T-cell (primary cell): ENCODE data around the gene POSTN. TPM values are rescaled to one million over a fixed set of nuclear protein-coding genes. Genes with fewer than 3 reads are reported as not detected.

ENCODE experiments used
- ATAC-seq, 4 experiments: fragments of 200-7000 bp in 3 of 4; fragments of 150-1000 bp in 1 of 4; cut with Tn5 transposase; replicated peaks in 1 of 4; 1 replicate in 3 of 4; 2 replicates in 1 of 4; pipeline ENCODE4 v1.10.0; 2021; ENCODE audit warnings: moderate library complexity in 3 of 4, mild to moderate bottlenecking in 2 of 4, moderate number of reproducible peaks in 1 of 4
- CTCF ChIA-PET, 2 donors: fragments of 300-600 bp; sonication (Branson Sonifier 250); formaldehyde crosslinking; loops; one replicate each; lab custom pipeline; 2022; ENCODE audit warnings: antibody characterized with exemption in 2 of 2; lab: Charles Lee
- POLR2A ChIA-PET, 2 donors: fragments of 300-600 bp; sonication (Branson Sonifier 250); formaldehyde crosslinking; loops; one replicate each; lab custom pipeline; 2022; ENCODE audit warnings: antibody characterized with exemption in 2 of 2; lab: Charles Lee
- DNase-seq, 35 experiments: peaks; one replicate each; pipeline versions ENCODE4 v3.0.0 to v3.0.0-alpha.2; 2013 to 2023
- H3K27ac ChIP-seq: one replicate; pipeline ENCODE4 v1.5.1; 2013; ENCODE audit warnings: low read length
- H3K27me3 ChIP-seq, 2 experiments: replicated peaks in 1 of 2; 1 replicate in 1 of 2; 2 replicates in 1 of 2; pipeline versions ENCODE4 v1.6.1 to v1.7.0; 2013; ENCODE audit warnings: low read length in 1 of 2, mixed read lengths in 1 of 2; ENCODE audit not compliant: control insufficient read depth in 2 of 2, insufficient read depth in 2 of 2; ENCODE audit errors: extremely low read depth in 1 of 2
- H3K36me3 ChIP-seq, 2 donors: 1 replicate in 1 of 2; 2 replicates in 1 of 2; pipeline versions ENCODE4 v1.6.1 to v1.7.0; 2013; ENCODE audit warnings: low read length in 1 of 2; ENCODE audit not compliant: control insufficient read depth in 2 of 2, insufficient read depth in 1 of 2; ENCODE audit errors: extremely low read depth in 1 of 2
- H3K4me1 ChIP-seq, 2 experiments: 1 replicate in 1 of 2; 2 replicates in 1 of 2; pipeline versions ENCODE4 v1.6.1 to v1.7.0; 2013; ENCODE audit warnings: low read length in 2 of 2, mixed read lengths in 1 of 2; ENCODE audit not compliant: insufficient read depth in 2 of 2, control insufficient read depth in 1 of 2; ENCODE audit errors: extremely low read depth in 1 of 2
- H3K4me3 ChIP-seq, 2 donors: 1 replicate in 1 of 2; 2 replicates in 1 of 2; pipeline versions ENCODE4 v1.5.1 to v1.7.0; 2013; ENCODE audit warnings: mild to moderate bottlenecking in 2 of 2, low read length in 1 of 2, moderate library complexity in 1 of 2; ENCODE audit not compliant: control insufficient read depth in 1 of 2; ENCODE audit errors: extremely low read depth in 1 of 2
- H3K9me3 ChIP-seq: 2 replicates; pipeline ENCODE4 v1.7.0; 2013
- H3K27ac Mint-ChIP-seq, 2 donors: one replicate each; pipeline ENCODE4 v1.8.0; 2020 to 2021; ENCODE audit warnings: mild to moderate bottlenecking in 2 of 2, mixed read lengths in 2 of 2
- H3K27me3 Mint-ChIP-seq, 2 donors: one replicate each; pipeline ENCODE4 v1.8.0; 2021 to 2022; ENCODE audit warnings: mixed read lengths in 2 of 2
- H3K36me3 Mint-ChIP-seq: one replicate; pipeline ENCODE4 v1.8.0; 2021; ENCODE audit warnings: mixed read lengths
- H3K4me1 Mint-ChIP-seq, 3 donors: one replicate each; pipeline ENCODE4 v1.8.0; 2020 to 2022; ENCODE audit warnings: mixed read lengths in 3 of 3, mild to moderate bottlenecking in 1 of 3
- H3K4me3 Mint-ChIP-seq, 3 donors: one replicate each; pipeline ENCODE4 v1.8.0; 2020 to 2022; ENCODE audit warnings: mild to moderate bottlenecking in 3 of 3, mixed read lengths in 3 of 3, moderate library complexity in 3 of 3
- H3K9me3 Mint-ChIP-seq, 3 donors: one replicate each; pipeline ENCODE4 v1.8.0; 2020 to 2022; ENCODE audit warnings: mixed read lengths in 3 of 3
- WGBS: methylation state at CpG from one replicate; pipeline ENCODE4 v1.1.5; 2013; ENCODE audit warnings: missing lambda C conversion rate; ENCODE audit not compliant: insufficient coverage; 5-methylcytosine and 5-hydroxymethylcytosine counted together
- total RNA-seq, 35 experiments: library from RNA in 6 of 35; stranded (reverse) in 6 of 35; fragments of 120-200 nt in 1 of 35; gene quantifications; one replicate each; pipeline versions ENCODE4 v1.2.1 to v1.2.4 and lab custom pipeline; 2013 to 2026

The POSTN gene
- under 1 TPM in 2 of 5 donors, not detected in 3; 0.07 to 0.64 TPM for total RNA-seq
- 3.3 TPM for total RNA-seq (2013)
- 0 to 0.07 (median 0) reads per million in 29 experiments for total RNA-seq (lab: John Stamatoyannopoulos, UW)

- CTCF ChIA-PET = no interaction called here
- H3K4me1 Mint-ChIP-seq = no peaks in the 10 kb centered on the region
- WGBS = 8% methylated on average over 2 of the region's 6 CpGs
- H3K36me3 ChIP-seq = no peaks in the 10 kb centered on the region
- no peaks in the 10 kb centered on the region for H3K36me3 Mint-ChIP-seq
- ATAC-seq (no peak), DNase-seq (no peak)
- no peaks in the 10 kb centered on the region for H3K27me3 ChIP-seq
- H3K9me3 ChIP-seq = no peaks in the 10 kb centered on the region
- H3K27ac ChIP-seq = no peak within 1 kb of the TSS
- H3K27me3 Mint-ChIP-seq = no peaks in the 10 kb centered on the region
- H3K4me3 Mint-ChIP-seq = no peak within 1 kb of the TSS
- no peak within 1 kb of the TSS for H3K27ac Mint-ChIP-seq
- POLR2A ChIA-PET = no interaction called here
- peaks cover 0 to 10% (median 0%) of the 10 kb centered on the region in 3 donors for H3K9me3 Mint-ChIP-seq
- no peaks in the 10 kb centered on the region for H3K4me1 ChIP-seq
- H3K4me3 ChIP-seq = no peak within 1 kb of the TSS
Observed at GRCh38 chr13:37598597-37598996, at the start of gene POSTN. Gene POSTN, minus strand, starts transcription at chr13:37598768. Its CDS starts 42 bp downstream, at chr13:37598726.

- H3K9me3 ChIP-seq = no peaks in the 10 kb centered on the region
- no peak overlapping the region for H3K4me3 ChIP-seq
- 27% methylated on average over 3 of the region's 5 CpGs for WGBS
- CTCF ChIA-PET = no interaction called here
- H3K27ac ChIP-seq = no peak overlapping the region
- no peaks in the 10 kb centered on the region for H3K27me3 ChIP-seq
- POLR2A ChIA-PET = no interaction called here
- Mint-ChIP-seq H3K27ac (no peak overlapping the region), H3K27me3 (no peaks in the 10 kb centered on the region), H3K36me3 (no peaks in the 10 kb centered on the region), H3K4me1 (no peaks in the 10 kb centered on the region), H3K4me3 (no peak overlapping the region), H3K9me3 (peaks cover 0 to 3% (median 3%) of the 10 kb centered on the region in 3 donors)
- DNase-seq (no peak), ATAC-seq (no peak)
- no peaks in the 10 kb centered on the region for H3K4me1 ChIP-seq
- H3K36me3 ChIP-seq = no peaks in the 10 kb centered on the region
Observed at GRCh38 chr13:37647031-37647650, 48.6 kb upstream of the POSTN start.

GRCh38 chr13:37646531-37646930, 48.0 kb upstream of the POSTN start:
- Mint-ChIP-seq H3K4me3 (no peak overlapping the region), H3K9me3 (peaks cover 0 to 3% (median 3%) of the 10 kb centered on the region in 3 donors), H3K4me1 (no peaks in the 10 kb centered on the region), H3K27ac (no peak overlapping the region), H3K36me3 (no peaks in the 10 kb centered on the region), H3K27me3 (no peaks in the 10 kb centered on the region)
- ChIA-PET CTCF (no interaction called here), POLR2A (no interaction called here)
- no peaks in the 10 kb centered on the region for H3K27me3 ChIP-seq
- no peaks in the 10 kb centered on the region for H3K36me3 ChIP-seq
- no CpG with 5 or more reads among the region's 3 CpGs for WGBS
- H3K4me3 ChIP-seq = no peak overlapping the region
- no peak overlapping the region for H3K27ac ChIP-seq
- H3K9me3 ChIP-seq = no peaks in the 10 kb centered on the region
- no peaks in the 10 kb centered on the region for H3K4me1 ChIP-seq
- ATAC-seq = no peak
- DNase-seq = no peak

- no peak overlapping the region for H3K27ac ChIP-seq
- Mint-ChIP-seq H3K4me3 (no peak overlapping the region), H3K27me3 (no peaks in the 10 kb centered on the region), H3K36me3 (no peaks in the 10 kb centered on the region), H3K4me1 (no peaks in the 10 kb centered on the region), H3K9me3 (peaks cover 0 to 3% (median 3%) of the 10 kb centered on the region in 3 donors), H3K27ac (no peak overlapping the region)
- no peak overlapping the region for H3K4me3 ChIP-seq
- DNase-seq (no peak), ATAC-seq (no peak)
- 49% methylated on average over 7 of the region's 7 CpGs for WGBS
- CTCF ChIA-PET = no interaction called here
- no peaks in the 10 kb centered on the region for H3K27me3 ChIP-seq
- no peaks in the 10 kb centered on the region for H3K9me3 ChIP-seq
- H3K36me3 ChIP-seq = no peaks in the 10 kb centered on the region
- POLR2A ChIA-PET = no interaction called here
- no peaks in the 10 kb centered on the region for H3K4me1 ChIP-seq
Observed at GRCh38 chr13:37645181-37645740, 46.7 kb upstream of the POSTN start.

- H3K4me1 Mint-ChIP-seq = no peaks in the 10 kb centered on the region
- H3K9me3 ChIP-seq = no peaks in the 10 kb centered on the region
- H3K4me1 ChIP-seq = no peaks in the 10 kb centered on the region
- DNase-seq (no peak), ATAC-seq (no peak)
- H3K27me3 Mint-ChIP-seq = no peaks in the 10 kb centered on the region
- H3K36me3 Mint-ChIP-seq = no peaks in the 10 kb centered on the region
- CTCF ChIA-PET = no interaction called here
- H3K27ac Mint-ChIP-seq = no peak overlapping the region
- no peak overlapping the region for H3K4me3 Mint-ChIP-seq
- no peak overlapping the region for H3K27ac ChIP-seq
- WGBS = 100% methylated on average over 1 of the region's 2 CpGs
- no peaks in the 10 kb centered on the region for H3K27me3 ChIP-seq
- peaks cover 0 to 3% (median 3%) of the 10 kb centered on the region in 3 donors for H3K9me3 Mint-ChIP-seq
- POLR2A ChIA-PET = no interaction called here
- no peak overlapping the region for H3K4me3 ChIP-seq
- no peaks in the 10 kb centered on the region for H3K36me3 ChIP-seq
Observed at GRCh38 chr13:37641391-37641790, 42.8 kb upstream of the POSTN start.

- ChIA-PET POLR2A (no interaction called here), CTCF (no interaction called here)
- Histone ChIP-seq H3K4me1 (no peaks in the 10 kb centered on the region), H3K36me3 (no peaks in the 10 kb centered on the region), H3K27me3 (no peaks in the 10 kb centered on the region), H3K9me3 (no peaks in the 10 kb centered on the region), H3K27ac (no peak overlapping the region), H3K4me3 (no peak overlapping the region)
- Mint-ChIP-seq H3K27me3 (no peaks in the 10 kb centered on the region), H3K27ac (no peak overlapping the region), H3K9me3 (peaks cover 0 to 3% (median 3%) of the 10 kb centered on the region in 3 donors), H3K36me3 (no peaks in the 10 kb centered on the region), H3K4me3 (no peak overlapping the region), H3K4me1 (no peaks in the 10 kb centered on the region)
- no peak for ATAC-seq
- WGBS = no CpG with 5 or more reads among the region's 2 CpGs
- DNase-seq = no peak
Observed at GRCh38 chr13:37640499-37640898, 41.9 kb upstream of the POSTN start.
